ENCODE data around the gene POTEM. TPM values are rescaled to one million over a fixed set of nuclear protein-coding genes. Genes with fewer than 3 reads are reported as not detected.
"Not testable (repeated sequence)": the region's sequence is repeated elsewhere in the genome, so short reads cannot be mapped to it uniquely, and the experiment has no call there.

Gene POTEM
- total and polyA plus RNA-seq, 10 of the 15 experiments (the other 5 are each of a cell fraction or from before 2014, with no cell fraction given), result 0.04 TPM; not detected in 9

- H3K36me3 ChIP-seq (ENCODE audit: control insufficient read depth in 2 of 2, insufficient read depth in 2 of 2, low read length in 1 of 2); intact Hi-C loops (cut with micrococcal nuclease; ENCODE audit: unreplicated experiment): not testable (repeated sequence)
These were observed 4.0 kb upstream of the POTEM start for GRCh38 chr14:18963276-18963675.

GRCh38 chr14:18964878-18965277 lies 2.4 kb upstream of the POTEM start:
- H3K27me3 ChIP-seq (replicated peaks in 1 of 2; ENCODE audit: control insufficient read depth in 2 of 2, insufficient read depth in 2 of 2, low read length in 1 of 2); FAIRE-seq; ATAC-seq; H3K4me1 ChIP-seq (ENCODE audit: control insufficient read depth, insufficient read depth, low read length); SMC1A ChIA-PET (ENCODE audit: uncharacterized antibody, unreplicated experiment); H3K36me3 ChIP-seq (ENCODE audit: control insufficient read depth in 2 of 2, insufficient read depth in 2 of 2, low read length in 1 of 2); H3K27ac ChIP-seq (ENCODE audit: control insufficient read depth, insufficient read depth); H3K4me2 ChIP-seq (ENCODE audit: control insufficient read depth, insufficient read depth); H4K20me1 ChIP-seq (ENCODE audit: control insufficient read depth, insufficient read depth); POLR2A ChIA-PET; CTCF ChIA-PET; in situ Hi-C loops (cut with MboI); H2AFZ ChIP-seq (ENCODE audit: control insufficient read depth, low read depth, low read length); H3K9ac ChIP-seq (ENCODE audit: control insufficient read depth, insufficient read depth, low read length); intact Hi-C loops (cut with micrococcal nuclease; ENCODE audit: unreplicated experiment); H3K79me2 ChIP-seq (ENCODE audit: control insufficient read depth, insufficient read depth, low read length); H3K9me3 ChIP-seq (replicated peaks; ENCODE audit: control insufficient read depth, insufficient read depth, low read length); DNase-seq (ENCODE audit: low read depth, low spot score); H3K4me3 ChIP-seq; BruUV-seq (replicated peaks); RAD21 ChIA-PET (ENCODE audit: unreplicated experiment): not testable (repeated sequence)
- no CpG with 5 or more reads among the region's 5 CpGs for WGBS (ENCODE audit: insufficient coverage, insufficient replicate concordance, low lambda C conversion rate, missing lambda C conversion rate)

More at GRCh38 chr14:18963276-18963675, 4.0 kb upstream of the POTEM start:
- H4K20me1 ChIP-seq (ENCODE audit: control insufficient read depth, insufficient read depth); H3K4me3 ChIP-seq; H3K9ac ChIP-seq (ENCODE audit: control insufficient read depth, insufficient read depth, low read length); CTCF ChIA-PET; FAIRE-seq; DNase-seq (ENCODE audit: low read depth, low spot score); BruUV-seq (replicated peaks); H3K9me3 ChIP-seq (replicated peaks; ENCODE audit: control insufficient read depth, insufficient read depth, low read length); H3K27me3 ChIP-seq (replicated peaks in 1 of 2; ENCODE audit: control insufficient read depth in 2 of 2, insufficient read depth in 2 of 2, low read length in 1 of 2); H3K79me2 ChIP-seq (ENCODE audit: control insufficient read depth, insufficient read depth, low read length); POLR2A ChIA-PET; H3K4me2 ChIP-seq (ENCODE audit: control insufficient read depth, insufficient read depth); in situ Hi-C loops (cut with MboI); H3K4me1 ChIP-seq (ENCODE audit: control insufficient read depth, insufficient read depth, low read length); SMC1A ChIA-PET (ENCODE audit: uncharacterized antibody, unreplicated experiment); H2AFZ ChIP-seq (ENCODE audit: control insufficient read depth, low read depth, low read length); ATAC-seq; H3K27ac ChIP-seq (ENCODE audit: control insufficient read depth, insufficient read depth); RAD21 ChIA-PET (ENCODE audit: unreplicated experiment): not testable (repeated sequence)
- WGBS (ENCODE audit: insufficient coverage, insufficient replicate concordance, low lambda C conversion rate, missing lambda C conversion rate), result 54% methylated on average over 6 of the region's 6 CpGs

DNA sequence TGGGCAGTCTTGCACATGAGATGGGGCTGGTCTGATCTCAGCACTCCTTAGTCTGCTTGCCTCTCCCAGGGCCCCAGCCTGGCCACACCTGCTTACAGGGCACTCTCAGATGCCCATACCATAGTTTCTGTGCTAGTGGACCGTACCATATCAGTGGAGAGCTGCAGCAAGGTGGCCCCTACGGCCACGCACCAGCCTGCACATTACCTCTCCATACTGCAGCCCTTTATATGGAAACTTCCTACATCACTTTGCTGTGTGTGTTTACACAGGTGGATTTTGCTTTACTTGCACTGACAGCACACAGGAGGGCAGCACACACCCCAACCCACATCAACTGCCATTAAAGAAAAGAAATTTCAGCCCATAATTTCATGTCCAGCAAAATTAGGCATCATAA lies 35.3 kb downstream of the POTEM start:
- H3K4me3 ChIP-seq; H3K4me1 ChIP-seq (ENCODE audit: control insufficient read depth, insufficient read depth, low read length); in situ Hi-C loops (cut with MboI); POLR2A ChIA-PET; CTCF ChIA-PET; H3K9ac ChIP-seq (ENCODE audit: control insufficient read depth, insufficient read depth, low read length); H3K36me3 ChIP-seq (ENCODE audit: control insufficient read depth in 2 of 2, insufficient read depth in 2 of 2, low read length in 1 of 2); SMC1A ChIA-PET (ENCODE audit: uncharacterized antibody, unreplicated experiment); ATAC-seq; H3K9me3 ChIP-seq (replicated peaks; ENCODE audit: control insufficient read depth, insufficient read depth, low read length); H3K4me2 ChIP-seq (ENCODE audit: control insufficient read depth, insufficient read depth); BruUV-seq (replicated peaks); DNase-seq (ENCODE audit: low read depth, low spot score); H3K27me3 ChIP-seq (replicated peaks in 1 of 2; ENCODE audit: control insufficient read depth in 2 of 2, insufficient read depth in 2 of 2, low read length in 1 of 2); H3K27ac ChIP-seq (ENCODE audit: control insufficient read depth, insufficient read depth); H4K20me1 ChIP-seq (ENCODE audit: control insufficient read depth, insufficient read depth); FAIRE-seq; H3K79me2 ChIP-seq (ENCODE audit: control insufficient read depth, insufficient read depth, low read length); H2AFZ ChIP-seq (ENCODE audit: control insufficient read depth, low read depth, low read length); intact Hi-C loops (cut with micrococcal nuclease; ENCODE audit: unreplicated experiment); RAD21 ChIA-PET (ENCODE audit: unreplicated experiment): not testable (repeated sequence)
- 56% methylated on average over 3 of the region's 3 CpGs for WGBS (ENCODE audit: insufficient coverage, insufficient replicate concordance, low lambda C conversion rate, missing lambda C conversion rate)

DNA sequence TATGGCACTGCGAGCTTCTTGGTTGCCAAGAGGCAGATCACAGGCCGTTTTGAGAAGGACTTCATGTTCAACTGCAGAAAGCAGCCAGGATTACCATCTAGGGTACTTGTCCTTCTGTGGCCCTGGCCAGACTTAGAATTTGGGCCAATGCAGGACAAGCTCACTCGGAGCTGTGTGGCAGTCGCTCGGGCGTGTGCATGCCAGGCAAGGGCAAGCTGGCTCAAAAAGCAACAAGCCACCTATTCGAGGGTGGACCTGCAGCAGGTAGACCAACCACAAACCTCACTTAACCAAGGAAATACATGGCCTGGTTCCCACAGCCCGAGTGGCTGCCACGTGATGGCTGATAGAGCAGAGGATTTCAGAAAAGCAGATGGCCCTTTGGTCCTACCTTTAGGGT lies 39.3 kb downstream of the POTEM start:
- H2AFZ ChIP-seq (ENCODE audit: control insufficient read depth, low read depth, low read length); H3K27me3 ChIP-seq (replicated peaks in 1 of 2; ENCODE audit: control insufficient read depth in 2 of 2, insufficient read depth in 2 of 2, low read length in 1 of 2); RAD21 ChIA-PET (ENCODE audit: unreplicated experiment); H3K4me3 ChIP-seq; BruUV-seq (replicated peaks); POLR2A ChIA-PET; intact Hi-C loops (cut with micrococcal nuclease; ENCODE audit: unreplicated experiment); ATAC-seq; FAIRE-seq; H4K20me1 ChIP-seq (ENCODE audit: control insufficient read depth, insufficient read depth); CTCF ChIA-PET; H3K27ac ChIP-seq (ENCODE audit: control insufficient read depth, insufficient read depth); SMC1A ChIA-PET (ENCODE audit: uncharacterized antibody, unreplicated experiment); H3K79me2 ChIP-seq (ENCODE audit: control insufficient read depth, insufficient read depth, low read length); H3K36me3 ChIP-seq (ENCODE audit: control insufficient read depth in 2 of 2, insufficient read depth in 2 of 2, low read length in 1 of 2); in situ Hi-C loops (cut with MboI); H3K4me2 ChIP-seq (ENCODE audit: control insufficient read depth, insufficient read depth); H3K4me1 ChIP-seq (ENCODE audit: control insufficient read depth, insufficient read depth, low read length); H3K9me3 ChIP-seq (replicated peaks; ENCODE audit: control insufficient read depth, insufficient read depth, low read length); H3K9ac ChIP-seq (ENCODE audit: control insufficient read depth, insufficient read depth, low read length); DNase-seq (ENCODE audit: low read depth, low spot score): not testable (repeated sequence)
- no CpG with 5 or more reads among the region's 9 CpGs for WGBS (ENCODE audit: insufficient coverage, insufficient replicate concordance, low lambda C conversion rate, missing lambda C conversion rate)

Measured in GM12878 (cell line).